HG03064 (cell line): ENCODE results near the gene UBAC2.

Source experiments
- ATAC-seq: cut with Tn5 transposase; IDR thresholded peaks from one replicate; pipeline ENCODE4 v1.9.1; 2021; ENCODE audit warnings: low read depth; ENCODE audit not compliant: unreplicated experiment

Gene UBAC2

DNA sequence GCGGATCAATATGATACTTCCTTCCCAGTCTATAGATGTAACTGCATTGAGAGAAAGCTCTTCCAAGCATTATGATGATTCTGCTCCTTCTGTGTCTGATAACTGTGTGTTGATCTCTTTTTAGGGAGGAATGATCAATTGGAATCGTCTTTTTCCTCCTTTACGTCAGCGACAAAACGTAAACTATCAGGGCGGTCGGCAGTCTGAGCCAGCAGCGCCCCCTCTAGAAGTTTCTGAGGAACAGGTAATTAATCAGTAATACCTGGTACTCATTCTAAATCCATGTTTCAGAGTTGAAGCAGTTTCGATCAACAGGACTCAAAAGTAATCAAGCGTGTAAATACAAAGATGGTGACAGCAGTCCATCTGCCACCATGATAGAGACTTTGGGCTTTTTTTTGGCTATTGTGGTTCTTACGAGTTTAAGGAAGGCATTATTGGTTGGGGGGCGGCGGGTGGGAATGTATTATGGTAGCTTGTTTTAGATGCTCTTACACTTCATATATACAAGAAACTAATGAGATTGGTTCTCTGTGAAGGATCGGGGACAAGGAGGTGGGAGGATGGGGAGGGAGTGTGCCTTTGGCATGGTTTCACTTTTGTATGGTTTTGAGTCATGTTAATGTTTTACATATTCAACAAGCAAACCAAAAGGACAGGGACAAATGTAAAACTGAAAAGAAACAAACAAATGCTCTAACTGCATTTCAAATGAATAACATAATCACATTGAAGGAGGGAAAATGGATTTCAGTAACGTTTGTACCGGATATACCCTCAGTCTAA lies 167.2 kb downstream of the UBAC2 start:
- ATAC-seq = no peak

- no peak for ATAC-seq
These were observed 170.0 kb downstream of the UBAC2 start for GRCh38 chr13:99370481-99371275.

DNA sequence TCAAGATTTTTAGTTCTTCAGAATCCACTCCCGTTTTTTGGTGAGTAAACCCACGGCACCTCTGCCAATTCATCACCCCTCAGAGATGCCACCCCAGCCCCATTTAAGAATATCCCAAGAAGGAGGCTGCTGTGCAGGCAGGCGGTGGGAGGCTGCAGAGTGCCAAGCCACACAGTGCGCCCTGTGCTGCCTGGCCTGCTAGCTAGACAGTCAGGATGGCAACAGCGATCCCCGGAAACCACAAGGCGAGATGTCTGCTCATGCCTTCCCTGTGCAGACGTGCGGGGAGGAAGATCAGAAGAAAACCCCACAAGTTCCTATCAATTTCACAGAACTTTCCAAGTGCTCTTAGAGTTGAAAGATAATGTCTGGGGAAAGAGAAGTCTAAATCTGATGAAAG lies 171.3 kb downstream of the UBAC2 start:
- no peak for ATAC-seq

DNA sequence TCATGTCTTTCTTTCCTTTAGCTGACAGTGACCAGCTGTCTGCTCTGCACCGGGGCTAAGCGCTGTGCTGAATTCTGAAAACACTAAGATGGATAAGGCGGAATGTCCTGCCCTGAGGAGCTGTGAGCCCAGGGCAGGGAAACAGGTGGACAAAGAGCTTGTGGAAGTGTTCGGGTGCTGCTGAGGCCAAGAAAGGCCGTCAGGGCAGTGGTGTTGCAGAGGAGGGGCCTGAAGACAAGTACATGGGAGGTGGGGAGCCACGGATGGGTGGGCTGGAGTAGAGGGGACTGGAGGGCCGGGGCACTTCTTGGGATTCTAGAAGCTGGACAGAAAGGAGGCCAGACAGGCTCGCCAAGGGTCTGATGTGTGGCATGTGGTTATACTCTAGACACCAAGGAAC lies 172.8 kb downstream of the UBAC2 start:
- no peak for ATAC-seq

DNA sequence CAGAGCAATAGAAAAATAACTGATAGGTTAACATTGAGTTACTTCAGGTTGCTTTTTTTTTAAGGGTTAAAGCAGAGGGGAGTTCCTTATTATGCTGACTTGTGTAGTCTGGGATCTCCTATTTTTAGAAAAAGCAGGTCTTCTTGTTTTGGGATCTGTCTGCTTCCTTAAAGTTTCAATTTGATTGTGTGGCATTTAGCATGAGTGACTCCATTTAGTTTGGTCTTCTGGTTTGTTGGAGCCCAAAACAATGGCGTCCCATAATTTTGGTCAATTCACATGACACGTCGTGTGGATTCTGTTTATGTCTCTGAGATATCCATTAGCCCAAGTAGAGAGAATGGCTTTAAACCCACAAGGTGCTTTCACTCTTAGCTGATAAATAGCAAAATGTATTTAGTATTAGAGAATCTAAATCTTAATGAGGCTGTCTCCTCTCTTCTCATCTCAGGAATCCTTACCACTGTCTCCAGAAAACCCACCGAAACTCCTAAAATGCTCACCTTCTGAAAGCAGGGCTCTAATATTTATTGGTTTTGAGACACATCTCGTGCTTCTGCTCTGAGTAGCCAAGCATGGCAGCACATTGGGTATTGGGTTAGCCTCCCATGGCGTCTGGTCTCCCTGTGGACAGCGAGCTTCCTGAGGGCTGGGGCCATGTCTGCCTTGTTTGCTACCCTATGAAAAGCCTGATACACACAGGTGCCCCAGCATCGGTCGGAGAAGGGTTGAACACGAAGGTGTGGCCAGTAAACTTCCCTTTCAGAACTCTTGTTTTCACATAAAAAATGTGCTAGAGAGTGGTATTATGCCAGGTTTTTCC lies 173.7 kb downstream of the UBAC2 start:
- peak; percentile 38 for ATAC-seq

- peak; percentile 38 for ATAC-seq
These were observed 174.5 kb downstream of the UBAC2 start for GRCh38 chr13:99374994-99375737.

GRCh38 chr13:99375738-99376080 lies 175.1 kb downstream of the UBAC2 start:
- no peak for ATAC-seq

DNA sequence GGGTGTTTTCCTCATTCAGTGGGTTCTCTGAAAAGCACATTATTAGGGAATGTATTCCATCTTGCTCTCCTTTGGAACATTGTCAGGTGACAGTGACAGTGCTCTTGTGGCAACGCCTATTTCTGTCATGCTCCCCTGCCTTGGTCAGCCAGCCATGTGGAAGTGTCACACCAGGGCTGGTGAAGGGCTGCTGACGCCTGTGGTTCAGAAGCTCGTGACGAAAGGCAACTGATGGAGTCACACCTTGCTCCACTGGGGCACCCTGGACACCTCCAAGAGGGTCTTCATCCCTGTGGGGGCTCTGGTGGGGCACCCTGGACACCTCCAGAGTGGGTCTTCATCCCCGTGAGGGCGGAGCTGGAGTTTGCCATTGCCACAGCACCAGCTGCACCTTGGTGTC lies 175.5 kb downstream of the UBAC2 start:
- peak; percentile 41 for ATAC-seq

- no peak for ATAC-seq
These were observed 176.3 kb downstream of the UBAC2 start for GRCh38 chr13:99376924-99377323.

DNA sequence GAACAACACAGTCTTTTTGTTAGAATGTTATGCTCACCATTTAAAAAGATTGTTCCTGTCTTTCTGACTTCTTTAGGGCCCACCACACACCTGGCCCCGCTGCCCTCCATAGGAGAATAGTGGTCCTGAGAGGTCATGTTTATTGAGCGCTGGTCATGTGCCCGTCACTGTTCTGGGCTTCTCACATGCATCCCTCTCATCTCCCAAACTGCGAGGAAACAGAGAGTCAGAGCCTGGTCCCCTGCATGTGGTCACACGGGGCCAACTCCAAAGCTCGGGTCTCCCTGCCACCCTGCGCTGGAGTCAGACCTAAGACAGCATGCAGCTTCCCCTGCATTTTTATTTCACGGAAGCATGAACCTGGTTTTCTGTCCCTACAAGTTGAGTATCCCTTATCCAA lies 177.0 kb downstream of the UBAC2 start:
- no peak for ATAC-seq

GRCh38 chr13:99378985-99379733 lies 178.5 kb downstream of the UBAC2 start:
- no peak for ATAC-seq

DNA sequence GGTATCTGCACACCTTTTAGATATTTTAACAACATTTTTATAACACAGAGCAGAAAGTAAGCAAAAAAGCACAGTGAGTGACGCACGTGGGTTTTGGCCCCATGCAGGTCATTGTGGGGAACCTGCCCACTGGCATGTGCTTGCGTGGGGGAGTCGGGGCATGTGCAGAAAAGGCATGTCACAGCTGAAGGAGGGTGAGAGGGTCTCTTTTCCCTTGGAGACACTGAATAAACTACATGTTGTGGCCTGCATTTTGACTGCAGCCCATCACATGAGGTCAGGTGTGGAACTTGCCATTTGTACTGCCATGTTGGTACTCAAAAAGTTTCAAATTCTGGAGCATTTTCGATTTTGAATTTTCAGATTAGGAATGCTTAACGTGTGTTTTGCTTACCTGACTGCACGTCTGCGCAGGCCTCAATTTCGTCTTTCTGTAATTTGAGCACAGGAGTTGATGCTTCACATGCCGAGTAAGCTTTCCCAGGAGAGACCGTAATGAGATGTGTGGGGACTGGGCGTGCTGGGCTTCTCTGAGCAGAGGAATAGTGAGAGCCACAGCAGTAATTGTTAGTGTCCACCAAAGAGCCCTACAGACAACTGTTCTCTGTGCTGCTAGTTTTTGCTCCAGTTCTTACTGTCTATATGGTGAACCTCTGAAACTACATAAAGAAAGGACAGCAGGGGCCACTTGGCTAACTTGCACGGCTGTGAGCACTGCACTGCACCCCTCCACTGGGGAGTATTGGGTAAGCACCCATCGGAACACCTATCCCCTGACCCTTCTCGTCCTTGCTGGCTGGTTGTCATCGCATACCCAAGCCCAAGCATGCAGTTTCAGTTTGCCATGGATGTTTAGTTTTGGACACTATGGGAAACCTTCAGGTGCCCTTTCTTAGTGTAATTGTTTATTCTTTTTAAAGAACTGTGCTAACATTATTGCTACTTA lies 179.5 kb downstream of the UBAC2 start:
- no peak for ATAC-seq

DNA sequence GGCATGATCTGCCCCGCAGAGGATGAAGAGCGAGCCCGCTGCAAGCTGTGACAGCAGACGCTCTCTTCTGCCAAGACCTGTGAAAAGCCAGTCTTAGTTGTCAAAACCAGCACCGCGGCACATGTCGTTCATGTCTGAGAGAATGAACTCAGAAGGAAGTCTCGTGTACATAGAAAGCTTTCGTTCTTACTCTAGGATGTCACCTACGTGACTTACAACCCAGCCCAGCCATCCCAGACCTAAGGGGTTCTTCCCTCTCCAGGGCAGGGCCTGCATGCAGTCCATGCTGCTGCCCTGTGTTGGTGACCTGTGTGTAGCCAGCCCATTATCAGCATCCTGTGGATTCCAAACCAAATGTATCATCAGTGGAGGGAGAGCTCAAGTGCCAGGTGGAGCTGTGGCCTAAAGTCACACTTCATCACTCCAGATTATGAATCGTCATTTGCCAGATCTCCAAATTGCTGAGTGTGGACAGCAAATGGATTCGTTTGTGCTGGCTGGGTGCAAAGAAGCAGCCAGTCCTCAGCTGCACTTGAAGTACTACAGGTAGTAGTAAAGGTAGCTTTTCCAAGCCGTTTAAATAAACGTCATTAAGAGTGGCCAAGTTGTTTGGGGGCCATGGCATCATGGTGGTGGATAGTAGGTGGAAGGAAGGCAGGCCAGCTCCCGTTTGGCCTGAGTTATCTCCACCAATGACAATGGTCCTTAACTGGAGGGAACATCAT lies 180.4 kb downstream of the UBAC2 start:
- peak; percentile 73 for ATAC-seq

DNA sequence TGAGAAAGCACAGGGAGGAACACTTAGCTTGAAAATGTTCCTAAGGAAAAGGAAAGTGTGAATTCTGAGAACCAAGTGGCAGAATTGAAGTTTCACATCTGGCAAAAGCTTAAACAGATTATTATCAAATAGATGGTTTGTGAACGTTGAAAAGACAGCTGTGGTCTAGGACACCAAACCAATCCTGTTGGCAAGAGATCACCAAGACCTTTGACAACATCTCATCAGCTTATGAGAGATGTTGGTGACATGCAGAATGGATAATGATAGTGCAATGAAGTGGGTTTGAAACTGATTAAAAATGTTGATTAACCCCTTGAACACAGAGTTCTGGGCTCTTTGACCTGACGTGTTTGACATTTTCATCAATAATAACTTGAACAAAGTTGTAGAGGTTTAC lies 181.1 kb downstream of the UBAC2 start:
- ATAC-seq = no peak

DNA sequence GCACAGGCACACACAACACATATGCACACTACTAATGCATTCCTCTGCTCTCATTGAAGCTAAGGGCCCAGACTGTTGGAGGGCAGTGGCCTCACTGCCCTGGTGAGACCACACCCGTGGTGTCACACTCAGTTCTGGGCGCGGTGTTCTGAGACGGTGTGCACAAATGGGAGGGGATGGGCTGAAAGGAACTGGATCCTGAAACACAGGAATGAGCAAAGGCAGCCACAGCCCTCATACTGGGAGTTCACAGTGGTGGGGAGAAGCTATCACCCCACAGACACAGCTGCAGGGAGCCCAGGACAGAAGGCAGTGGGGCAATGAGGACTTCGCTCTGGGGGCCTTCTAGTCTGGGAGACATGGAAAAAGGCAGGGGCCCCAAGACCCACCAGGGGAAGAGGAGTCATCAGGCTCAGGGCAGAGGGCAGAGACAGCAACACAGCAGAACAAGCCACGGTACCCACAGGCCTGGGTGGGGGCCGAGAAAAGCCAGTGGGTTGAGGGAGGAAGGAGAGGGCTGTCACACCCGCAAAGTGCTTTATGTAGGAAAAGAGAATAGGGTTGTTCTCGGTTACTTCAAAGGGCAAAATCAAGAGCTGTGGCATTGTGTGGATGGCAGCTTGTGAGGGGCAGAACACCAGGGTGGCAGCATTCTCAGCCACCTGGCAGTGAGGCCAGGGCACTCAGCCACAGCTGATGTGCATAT lies 181.9 kb downstream of the UBAC2 start:
- ATAC-seq = no peak

DNA sequence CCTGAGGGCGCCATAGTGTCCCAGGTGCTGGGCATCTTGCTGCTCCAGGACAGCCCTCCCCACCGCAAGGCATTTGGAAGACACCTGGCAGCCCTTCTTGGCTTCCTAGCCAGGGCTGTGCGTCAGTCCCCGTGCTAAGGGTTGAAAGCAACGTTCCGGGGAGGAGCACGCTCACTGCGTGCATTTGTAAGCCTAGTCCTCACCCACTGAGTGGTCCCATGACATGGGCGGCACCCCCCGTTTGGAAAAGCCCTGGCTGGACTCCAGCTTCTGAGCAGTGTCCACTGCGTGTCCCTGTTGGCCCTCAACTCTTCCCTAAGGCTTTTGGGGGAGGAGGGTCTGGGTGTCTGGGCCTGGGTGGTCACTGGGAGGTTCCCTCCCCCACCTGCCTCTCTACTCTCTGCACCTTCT lies 182.9 kb downstream of the UBAC2 start:
- ATAC-seq = no peak

DNA sequence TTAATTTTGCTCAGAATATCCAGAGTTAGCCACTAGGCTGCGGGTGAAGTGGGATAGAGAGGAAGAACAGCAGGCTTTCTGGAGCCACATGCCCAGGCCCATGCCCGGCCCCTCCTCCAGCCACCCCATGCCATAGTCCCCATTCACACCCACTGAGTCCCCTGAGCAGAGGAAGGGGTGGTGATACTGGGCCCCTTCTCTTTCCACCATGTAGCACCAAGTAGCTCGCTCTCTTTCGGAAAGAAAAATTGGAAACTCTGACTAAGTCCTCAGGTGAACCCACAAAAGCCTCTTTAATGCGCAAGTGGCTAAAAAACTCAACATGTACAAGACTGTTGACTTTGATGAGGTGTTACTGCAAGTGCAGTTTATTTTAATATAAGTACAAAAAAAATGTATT lies 183.3 kb downstream of the UBAC2 start:
- ATAC-seq = no peak
